ENCODE results near the gene CFAP53.

Gene CFAP53

DNA sequence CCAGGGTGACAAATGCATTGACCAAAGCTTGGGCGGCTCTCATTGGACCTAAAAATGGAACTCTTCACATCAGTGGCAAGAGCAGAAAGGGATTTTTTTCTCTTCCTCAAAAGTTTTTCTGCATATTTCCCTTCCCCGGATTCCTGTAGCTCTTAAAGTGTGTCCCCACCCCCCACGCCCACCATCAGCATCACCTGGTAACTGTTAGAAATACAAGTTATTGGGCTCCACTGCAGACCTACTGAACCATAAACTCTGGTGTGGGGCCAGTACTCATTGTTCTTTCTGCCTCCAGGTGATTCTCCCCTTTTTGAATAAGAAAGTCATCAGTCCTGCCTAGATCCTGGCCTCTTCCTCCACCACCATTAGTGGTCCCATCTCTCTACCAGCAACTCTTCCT lies 70.0 kb downstream of the CFAP53 start:
- H3K27me3 Mint-ChIP-seq (ENCODE audit: low read depth): peaks cover 81% of the 10 kb centered on the region
- peak overlapping the region; percentile 80 for H3K4me3 Mint-ChIP-seq
- H3K36me3 Mint-ChIP-seq (ENCODE audit: low read depth): no peaks in the 10 kb centered on the region
- peaks cover 14% of the 10 kb centered on the region for H3K9me3 Mint-ChIP-seq
- TF ChIP-seq, protein P1, sequence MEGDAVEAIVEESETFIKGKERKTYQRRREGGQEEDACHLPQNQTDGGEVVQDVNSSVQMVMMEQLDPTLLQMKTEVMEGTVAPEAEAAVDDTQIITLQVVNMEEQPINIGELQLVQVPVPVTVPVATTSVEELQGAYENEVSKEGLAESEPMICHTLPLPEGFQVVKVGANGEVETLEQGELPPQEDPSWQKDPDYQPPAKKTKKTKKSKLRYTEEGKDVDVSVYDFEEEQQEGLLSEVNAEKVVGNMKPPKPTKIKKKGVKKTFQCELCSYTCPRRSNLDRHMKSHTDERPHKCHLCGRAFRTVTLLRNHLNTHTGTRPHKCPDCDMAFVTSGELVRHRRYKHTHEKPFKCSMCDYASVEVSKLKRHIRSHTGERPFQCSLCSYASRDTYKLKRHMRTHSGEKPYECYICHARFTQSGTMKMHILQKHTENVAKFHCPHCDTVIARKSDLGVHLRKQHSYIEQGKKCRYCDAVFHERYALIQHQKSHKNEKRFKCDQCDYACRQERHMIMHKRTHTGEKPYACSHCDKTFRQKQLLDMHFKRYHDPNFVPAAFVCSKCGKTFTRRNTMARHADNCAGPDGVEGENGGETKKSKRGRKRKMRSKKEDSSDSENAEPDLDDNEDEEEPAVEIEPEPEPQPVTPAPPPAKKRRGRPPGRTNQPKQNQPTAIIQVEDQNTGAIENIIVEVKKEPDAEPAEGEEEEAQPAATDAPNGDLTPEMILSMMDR (IDR thresholded peaks at IDR 0.05; ENCODE audit: unreplicated experiment in 3 of 3): no peak
- H3K27ac Mint-ChIP-seq: no peak overlapping the region
- peaks cover 22% of the 10 kb centered on the region for H3K4me1 Mint-ChIP-seq

DNA sequence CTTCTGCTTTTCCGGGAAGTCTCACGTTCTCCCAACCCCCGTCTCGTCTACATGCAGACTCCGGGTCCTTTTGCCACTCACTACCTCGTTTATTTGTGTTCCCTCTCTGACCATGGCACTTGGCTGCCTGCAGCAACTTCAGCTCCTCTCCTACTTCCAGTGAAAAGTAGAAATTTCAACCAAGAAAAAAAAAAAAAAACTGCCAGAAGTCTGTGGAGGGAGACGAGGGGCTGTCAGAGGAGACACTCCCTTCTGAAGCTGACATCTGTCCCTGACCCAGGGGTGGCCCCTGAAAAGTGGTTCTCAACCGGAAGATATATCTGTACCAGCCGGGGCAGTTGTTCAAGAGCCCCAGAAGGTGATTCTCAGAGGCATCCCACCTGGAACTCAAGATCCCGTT lies 70.6 kb downstream of the CFAP53 start:
- peaks cover 84% of the 10 kb centered on the region for H3K27me3 Mint-ChIP-seq (ENCODE audit: low read depth)
- H3K4me3 Mint-ChIP-seq: peak overlapping the region; percentile 80 to 84 (median 80)

DNA sequence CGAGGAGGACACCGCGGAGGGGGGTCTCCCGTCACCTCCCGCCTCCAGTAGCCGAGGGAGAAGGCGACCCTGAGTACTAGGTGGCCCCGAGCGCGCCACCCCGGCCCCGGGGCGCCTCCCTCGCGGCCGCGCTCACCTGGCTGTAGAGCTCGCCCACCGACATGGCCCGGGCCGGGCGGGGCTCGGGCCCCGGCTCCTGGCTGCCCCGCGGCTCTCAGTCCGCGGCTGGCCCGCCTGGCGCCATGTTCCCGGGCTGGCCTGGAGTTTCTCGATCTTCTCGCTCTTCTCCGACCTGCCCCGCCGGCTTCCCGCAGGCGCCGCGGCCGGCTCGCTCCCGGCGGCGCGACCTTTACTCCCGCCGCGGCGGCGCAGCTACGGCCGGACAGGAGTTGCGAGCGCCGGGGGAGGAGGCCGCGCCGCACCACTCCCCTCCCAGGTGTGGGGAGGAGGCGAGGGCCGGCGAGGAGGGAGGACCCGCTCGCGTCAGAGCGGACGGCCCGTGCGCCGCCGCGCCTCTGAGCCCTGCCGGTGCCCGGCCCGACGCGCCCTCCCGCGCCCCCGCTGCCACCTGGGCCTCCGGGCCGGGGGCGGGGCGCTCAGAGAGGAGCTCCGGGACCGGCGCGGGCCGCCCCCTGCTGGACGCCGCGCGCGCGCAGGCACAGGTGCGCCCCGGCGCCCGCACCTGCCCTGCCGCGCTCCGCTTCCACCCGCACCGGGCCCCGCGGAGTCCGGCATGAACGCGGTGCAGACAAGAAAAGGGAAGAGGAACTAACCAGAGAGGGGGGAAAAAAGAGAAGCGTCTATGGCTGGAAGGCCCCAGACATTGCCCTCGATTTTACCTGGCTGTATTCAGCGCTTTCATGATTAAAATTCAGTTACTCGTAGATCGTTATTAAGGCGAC lies 71.4 kb downstream of the CFAP53 start, which contains the start of gene MYO5B:
Gene MYO5B, minus strand, starts transcription at position 517 of the 902 bp plus-strand sequence. Its CDS starts 354 bp downstream, at position 163.
- Mint-ChIP-seq H3K27ac (peak within 1 kb of the TSS in 1 of 3 experiments; percentile 17), H3K4me1 (peaks cover 22% of the 10 kb centered on the region), H3K36me3 (ENCODE audit: low read depth) (no peaks in the 10 kb centered on the region), H3K9me3 (peaks cover 7% of the 10 kb centered on the region), H3K27me3 (ENCODE audit: low read depth) (peaks cover 84% of the 10 kb centered on the region), H3K4me3 (peak within 1 kb of the TSS; percentile 84 to 85 (median 84))
- TF ChIP-seq, protein P1 (IDR thresholded peaks at IDR 0.05; ENCODE audit: unreplicated experiment in 3 of 3): peak; percentile 48 to 62 (median 56)

More for the DNA sequence above, 70.6 kb downstream of the CFAP53 start:
- Mint-ChIP-seq H3K27ac (peak overlapping the region in 1 of 3 experiments; percentile 17), H3K9me3 (peaks cover 11% of the 10 kb centered on the region), H3K36me3 (ENCODE audit: low read depth) (no peaks in the 10 kb centered on the region), H3K4me1 (peaks cover 22% of the 10 kb centered on the region)
- TF ChIP-seq, protein P1 (IDR thresholded peaks at IDR 0.05; ENCODE audit: unreplicated experiment in 3 of 3): no peak

DNA sequence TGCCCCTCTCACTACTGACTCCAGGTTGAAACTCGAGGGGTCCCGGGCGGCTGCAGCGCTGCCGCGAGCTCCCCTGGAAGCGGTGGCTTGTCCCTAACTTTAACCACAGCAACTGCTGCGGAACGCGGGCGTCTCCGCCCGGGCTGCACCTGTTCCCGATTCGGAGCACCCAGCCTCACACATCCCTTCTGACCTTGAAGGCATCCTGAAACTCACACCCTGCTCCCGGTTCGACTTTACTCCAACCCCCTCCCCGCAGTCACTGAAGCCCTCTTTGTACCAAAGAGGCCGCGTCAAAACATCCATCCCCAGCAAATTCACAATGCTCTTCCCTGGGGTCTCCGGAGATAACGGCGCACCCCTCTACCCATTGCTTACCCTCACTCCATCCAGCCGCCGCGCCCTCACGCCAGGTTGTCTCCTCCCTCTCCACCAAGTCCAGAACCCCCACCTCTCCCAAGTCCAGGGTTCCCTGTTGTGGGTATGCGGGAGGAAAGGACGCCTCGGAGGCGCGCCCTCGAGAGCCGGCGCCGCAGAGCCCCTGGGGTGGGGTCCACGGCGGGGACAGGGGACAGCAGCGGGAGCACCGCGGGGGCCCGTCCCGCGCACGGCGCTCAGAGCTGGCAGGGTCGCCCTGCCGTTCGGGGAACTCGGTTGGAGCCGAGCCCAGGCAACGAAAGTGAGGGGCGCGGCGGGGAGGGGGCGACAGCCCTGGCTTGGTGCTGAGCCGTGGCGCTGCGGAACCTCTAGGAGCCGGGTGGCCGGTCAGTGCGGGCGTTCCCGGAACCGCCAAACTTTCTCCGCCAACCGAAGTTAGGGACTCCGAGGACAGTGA lies 72.3 kb downstream of the CFAP53 start:
- TF ChIP-seq, protein P1 (IDR thresholded peaks at IDR 0.05; ENCODE audit: unreplicated experiment in 3 of 3): no peak
- Mint-ChIP-seq H3K4me3 (peak overlapping the region; percentile 80 to 85 (median 84)), H3K36me3 (ENCODE audit: low read depth) (no peaks in the 10 kb centered on the region), H3K4me1 (peaks cover 18% of the 10 kb centered on the region), H3K27me3 (ENCODE audit: low read depth) (peaks cover 88% of the 10 kb centered on the region), H3K9me3 (peaks cover 7% of the 10 kb centered on the region), H3K27ac (no peak overlapping the region)

DNA sequence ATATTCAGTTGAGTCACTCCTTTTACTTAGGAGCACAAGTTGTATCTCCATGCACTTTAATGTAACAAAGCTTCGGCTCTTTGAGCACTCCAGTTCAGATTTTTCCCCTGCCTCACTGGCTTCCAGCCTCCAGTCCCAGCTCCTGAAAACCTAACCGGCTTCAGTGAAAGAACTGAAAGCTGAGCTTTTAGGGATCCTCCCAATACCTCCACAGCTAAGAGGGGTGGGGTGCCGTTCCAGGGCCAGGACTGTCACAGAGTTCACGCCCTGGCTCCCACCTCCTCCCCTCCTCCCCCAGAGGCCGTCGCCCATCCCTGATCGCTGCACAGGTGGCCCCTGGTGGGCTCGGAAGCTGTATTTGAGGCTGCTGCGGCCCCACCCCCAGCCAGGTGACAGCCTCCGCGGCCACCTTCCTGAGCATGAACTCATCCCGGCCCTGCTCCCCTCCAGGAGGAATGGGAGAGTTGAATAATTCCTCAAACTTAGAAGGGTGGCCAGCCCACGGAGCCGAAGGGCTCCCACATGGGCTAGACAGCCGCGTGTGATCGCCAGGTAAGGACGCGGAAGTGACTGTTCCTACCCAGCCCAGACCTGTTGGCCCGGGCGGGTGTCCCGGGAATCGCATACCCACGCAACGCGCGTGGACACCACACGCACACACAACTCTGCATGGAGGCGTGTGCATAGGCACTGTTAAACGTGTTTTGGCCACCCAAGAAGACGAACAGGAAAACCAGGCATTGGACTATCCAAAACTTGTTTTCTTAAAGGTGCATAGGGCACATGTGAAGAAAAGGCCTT lies 73.1 kb downstream of the CFAP53 start:
- TF ChIP-seq, protein P1 (IDR thresholded peaks at IDR 0.05; ENCODE audit: unreplicated experiment in 3 of 3): no peak
- peaks cover 88% of the 10 kb centered on the region for H3K27me3 Mint-ChIP-seq (ENCODE audit: low read depth)
- peaks cover 17% of the 10 kb centered on the region for H3K4me1 Mint-ChIP-seq
- H3K36me3 Mint-ChIP-seq (ENCODE audit: low read depth): no peaks in the 10 kb centered on the region
- H3K4me3 Mint-ChIP-seq: peak overlapping the region; percentile 80 to 85 (median 84)
- H3K9me3 Mint-ChIP-seq: peaks cover 7% of the 10 kb centered on the region
- H3K27ac Mint-ChIP-seq: no peak overlapping the region
